ENCODE data around the gene HOXA10.

HOXA10 gene

GRCh38 chr7:27175626-27176523 is 1.8 kb upstream of the HOXA10 start:
- Histone ChIP-seq H3K27ac (no peak overlapping the region), H3K9me3 (ENCODE audit: low read depth, low read length) (no peaks in the 10 kb centered on the region), H3K36me3 (ENCODE audit: insufficient read depth, low read length) (no peaks in the 10 kb centered on the region), H3K9ac (ENCODE audit: insufficient read length) (no peak overlapping the region), H3K4me3 (no peak overlapping the region)
- no peak for DNase-seq (ENCODE audit: low read depth, low spot score)
- TF ChIP-seq FOXP2 (optimal IDR thresholded peaks at IDR 0.05; ENCODE audit: control extremely low read depth, extremely low read length, insufficient read depth) (no peak), POLR2AphosphoS5 (IDR thresholded peaks at IDR 0.05; ENCODE audit: borderline replicate concordance, low read depth, low read length) (no peak), EZH2 (IDR thresholded peaks at IDR 0.05) (no peak)

- no peak overlapping the region for H3K4me3 ChIP-seq
- H3K9ac ChIP-seq (ENCODE audit: insufficient read length), result no peak overlapping the region
- no peaks in the 10 kb centered on the region for H3K36me3 ChIP-seq (ENCODE audit: insufficient read depth, low read length)
- no peak overlapping the region for H3K27ac ChIP-seq
- TF ChIP-seq FOXP2 (optimal IDR thresholded peaks at IDR 0.05; ENCODE audit: control extremely low read depth, extremely low read length, insufficient read depth) (no peak), EZH2 (IDR thresholded peaks at IDR 0.05) (no peak), POLR2AphosphoS5 (IDR thresholded peaks at IDR 0.05; ENCODE audit: borderline replicate concordance, low read depth, low read length) (no peak)
- DNase-seq (ENCODE audit: low read depth, low spot score), result no peak
- H3K9me3 ChIP-seq (ENCODE audit: low read depth, low read length), result no peaks in the 10 kb centered on the region
Observed at GRCh38 chr7:27174874-27175625, 930 bp upstream of the HOXA10 start.

GRCh38 chr7:27173511-27173955 is 587 bp downstream of the HOXA10 start:
- Histone ChIP-seq H3K9ac (ENCODE audit: insufficient read length) (peak overlapping the region; percentile 77), H3K9me3 (ENCODE audit: low read depth, low read length) (no peaks in the 10 kb centered on the region), H3K4me3 (peak overlapping the region; percentile 81), H3K36me3 (ENCODE audit: insufficient read depth, low read length) (no peaks in the 10 kb centered on the region), H3K27ac (no peak overlapping the region)
- DNase-seq (ENCODE audit: low read depth, low spot score), result no peak
- TF ChIP-seq FOXP2 (optimal IDR thresholded peaks at IDR 0.05; ENCODE audit: control extremely low read depth, extremely low read length, insufficient read depth) (no peak), POLR2AphosphoS5 (IDR thresholded peaks at IDR 0.05; ENCODE audit: borderline replicate concordance, low read depth, low read length) (no peak), EZH2 (IDR thresholded peaks at IDR 0.05) (no peak)

GRCh38 chr7:27172823-27173510 is 1.2 kb downstream of the HOXA10 start:
- H3K9me3 ChIP-seq (ENCODE audit: low read depth, low read length), result no peaks in the 10 kb centered on the region
- peak overlapping the region; percentile 77 for H3K9ac ChIP-seq (ENCODE audit: insufficient read length)
- no peaks in the 10 kb centered on the region for H3K36me3 ChIP-seq (ENCODE audit: insufficient read depth, low read length)
- no peak for DNase-seq (ENCODE audit: low read depth, low spot score)
- H3K4me3 ChIP-seq, result peak overlapping the region; percentile 81
- no peak overlapping the region for H3K27ac ChIP-seq
- no peak for TF ChIP-seq EZH2 (IDR thresholded peaks at IDR 0.05)
- no peak; the same call in 1 of the 2 replicates for TF ChIP-seq POLR2AphosphoS5 (IDR thresholded peaks at IDR 0.05; ENCODE audit: borderline replicate concordance, low read depth, low read length)
- no peak for TF ChIP-seq FOXP2 (optimal IDR thresholded peaks at IDR 0.05; ENCODE audit: control extremely low read depth, extremely low read length, insufficient read depth)

GRCh38 chr7:27172315-27172774 is 1.8 kb downstream of the HOXA10 start:
- no peaks in the 10 kb centered on the region for H3K9me3 ChIP-seq (ENCODE audit: low read depth, low read length)
- peak overlapping the region; percentile 77 for H3K9ac ChIP-seq (ENCODE audit: insufficient read length)
- peak overlapping the region; percentile 81 for H3K4me3 ChIP-seq
- no peak for TF ChIP-seq FOXP2 (optimal IDR thresholded peaks at IDR 0.05; ENCODE audit: control extremely low read depth, extremely low read length, insufficient read depth)
- TF ChIP-seq EZH2 (IDR thresholded peaks at IDR 0.05), result no peak
- no peak for TF ChIP-seq POLR2AphosphoS5 (IDR thresholded peaks at IDR 0.05; ENCODE audit: borderline replicate concordance, low read depth, low read length)
- no peak overlapping the region for H3K27ac ChIP-seq
- no peaks in the 10 kb centered on the region for H3K36me3 ChIP-seq (ENCODE audit: insufficient read depth, low read length)
- DNase-seq (ENCODE audit: low read depth, low spot score), result peak; percentile 12

- Histone ChIP-seq H3K27ac (no peak overlapping the region), H3K36me3 (ENCODE audit: insufficient read depth, low read length) (no peaks in the 10 kb centered on the region), H3K9me3 (ENCODE audit: low read depth, low read length) (no peaks in the 10 kb centered on the region), H3K4me3 (peak overlapping the region; percentile 81), H3K9ac (ENCODE audit: insufficient read length) (no peak overlapping the region)
- TF ChIP-seq EZH2 (IDR thresholded peaks at IDR 0.05) (no peak), FOXP2 (optimal IDR thresholded peaks at IDR 0.05; ENCODE audit: control extremely low read depth, extremely low read length, insufficient read depth) (no peak), POLR2AphosphoS5 (IDR thresholded peaks at IDR 0.05; ENCODE audit: borderline replicate concordance, low read depth, low read length) (no peak)
- no peak for DNase-seq (ENCODE audit: low read depth, low spot score)
Observed at GRCh38 chr7:27171637-27172314, 2.3 kb downstream of the HOXA10 start.

GRCh38 chr7:27171325-27171636 is 2.8 kb downstream of the HOXA10 start:
- Histone ChIP-seq H3K9me3 (ENCODE audit: low read depth, low read length) (no peaks in the 10 kb centered on the region), H3K4me3 (0 out of 2 replicates have a peak overlapping the region, but pooled peaks have one; percentile 12), H3K36me3 (ENCODE audit: insufficient read depth, low read length) (no peaks in the 10 kb centered on the region), H3K27ac (no peak overlapping the region), H3K9ac (ENCODE audit: insufficient read length) (no peak overlapping the region)
- DNase-seq (ENCODE audit: low read depth, low spot score), result no peak
- TF ChIP-seq EZH2 (IDR thresholded peaks at IDR 0.05) (no peak), POLR2AphosphoS5 (IDR thresholded peaks at IDR 0.05; ENCODE audit: borderline replicate concordance, low read depth, low read length) (no peak), FOXP2 (optimal IDR thresholded peaks at IDR 0.05; ENCODE audit: control extremely low read depth, extremely low read length, insufficient read depth) (no peak)

Measured in SK-N-MC (cell line).